Fibroblast of gingiva (primary cell): ENCODE results near the gene SDC1.

Experiments used
- DNase-seq: peaks from one replicate; pipeline ENCODE4 v3.0.0-alpha.2; 2011; ENCODE audit warnings: low read depth

Gene SDC1

GRCh38 chr2:20227894-20228505 lies 3.1 kb upstream of the SDC1 start:
- DNase-seq = no peak

- DNase-seq = no peak
Observed at GRCh38 chr2:20226152-20226545, 1.2 kb upstream of the SDC1 start.

GRCh38 chr2:20225294-20226151 lies 593 bp upstream of the SDC1 start:
- peak; percentile 27 for DNase-seq

- DNase-seq = no peak
Observed at GRCh38 chr2:20224164-20224715, 690 bp downstream of the SDC1 start.

GRCh38 chr2:20223407-20224163 lies 1.3 kb downstream of the SDC1 start:
- peak; percentile 46 for DNase-seq

- DNase-seq = no peak
Observed at GRCh38 chr2:20222769-20223406, 2.0 kb downstream of the SDC1 start.

GRCh38 chr2:20222014-20222768 lies 2.7 kb downstream of the SDC1 start:
- no peak for DNase-seq

- peak; percentile 61 for DNase-seq
Observed at GRCh38 chr2:20221555-20221973, 3.4 kb downstream of the SDC1 start.

- no peak for DNase-seq
Observed at GRCh38 chr2:20220806-20221554, 4.0 kb downstream of the SDC1 start.

GRCh38 chr2:20219763-20220380 lies 5.1 kb downstream of the SDC1 start:
- DNase-seq = no peak

- no peak for DNase-seq
Observed at GRCh38 chr2:20218331-20219320, 6.3 kb downstream of the SDC1 start.

GRCh38 chr2:20217041-20217970 lies 7.6 kb downstream of the SDC1 start:
- no peak for DNase-seq

GRCh38 chr2:20216130-20217025 lies 8.6 kb downstream of the SDC1 start:
- DNase-seq = no peak

- DNase-seq = no peak
Observed at GRCh38 chr2:20215183-20216040, 9.5 kb downstream of the SDC1 start.

- DNase-seq = no peak
Observed at GRCh38 chr2:20214566-20215182, 10.3 kb downstream of the SDC1 start.
